ENCODE data around the gene RNPS1. TPM values are rescaled to one million over a fixed set of nuclear protein-coding genes. Genes with fewer than 3 reads are reported as not detected.

Gene RNPS1
- total and polyA plus RNA-seq, 2 donors (not counting 3 experiments of a cell fraction or from before 2014, with no cell fraction given): 206 to 209 TPM

DNA sequence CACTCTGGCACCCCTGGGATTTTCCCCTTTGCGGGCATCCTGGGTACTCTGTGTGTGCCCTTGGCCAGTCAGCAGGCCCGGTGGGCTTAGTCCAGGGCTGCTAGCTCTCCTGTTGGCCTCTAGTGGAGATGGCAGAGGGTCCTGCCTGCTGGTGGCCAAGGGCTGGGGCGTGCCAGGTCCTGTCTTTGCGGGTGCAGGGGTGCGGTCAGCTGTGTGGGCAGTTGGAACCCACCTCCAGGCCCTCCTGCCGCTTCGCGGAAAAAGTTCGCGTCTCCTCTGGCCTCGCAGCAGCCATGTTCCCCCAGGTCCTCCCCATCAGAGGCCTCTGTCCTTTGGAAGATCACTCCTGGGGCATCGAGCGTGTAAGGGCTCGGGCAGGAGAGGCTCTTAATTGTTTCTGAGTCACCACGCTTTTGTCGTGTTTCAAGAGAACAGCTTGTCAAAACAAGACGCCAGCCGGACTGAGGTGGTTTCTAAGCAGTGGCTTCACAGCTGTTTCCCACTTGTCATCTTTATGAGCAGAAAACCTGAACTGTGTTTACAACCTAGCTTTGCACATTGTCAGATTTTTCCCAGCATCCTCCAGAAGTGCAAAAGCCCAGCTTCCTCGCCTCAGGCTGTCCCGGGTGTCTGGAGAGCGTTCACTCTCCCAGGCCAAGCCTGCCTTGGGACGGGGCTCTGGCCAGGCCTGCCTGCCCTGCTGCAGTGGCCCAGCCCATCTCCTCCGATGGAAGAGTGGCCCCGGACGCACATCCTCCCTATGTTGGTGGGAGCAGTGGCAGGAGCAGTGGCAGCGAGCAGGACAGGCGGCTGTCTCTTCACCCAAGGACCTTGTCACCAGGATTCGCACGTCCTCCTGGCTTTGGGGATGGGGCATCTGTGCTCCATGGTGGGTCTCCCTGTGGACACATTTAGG lies 36.7 kb downstream of the RNPS1 start:
- Histone ChIP-seq H3K27ac (ENCODE audit: insufficient read depth, low read depth, low read length) (no peak overlapping the region), H3K9me1 (replicated peaks; ENCODE audit: control insufficient read depth, extremely low read depth, insufficient read depth, low read length) (no peaks in the 10 kb centered on the region), H3K4me1 (ENCODE audit: control insufficient read depth, extremely low read depth, insufficient read depth, low read length) (peaks cover under 1% of the 10 kb centered on the region), H3K4me2 (ENCODE audit: insufficient read depth, low read length) (no peak overlapping the region), H3K36me3 (ENCODE audit: control insufficient read depth in 2 of 2, extremely low read depth in 1 of 2, insufficient read depth in 2 of 2, low read length in 2 of 2) (peaks cover 9 to 50% of the 10 kb centered on the region in 2 experiments), H3K27me3 (ENCODE audit: control insufficient read depth in 2 of 2, insufficient read depth in 2 of 2, low read length in 2 of 2) (peaks cover 0 to 2% of the 10 kb centered on the region in 2 experiments), H3K9ac (replicated peaks; ENCODE audit: extremely low read depth, insufficient read depth, low read length) (no peak overlapping the region), H3K9me3 (replicated peaks; ENCODE audit: control insufficient read depth, insufficient read depth, low read length) (no peaks in the 10 kb centered on the region), H3K4me3 (replicated peaks in 1 of 3; ENCODE audit: insufficient read depth in 1 of 3, low read depth in 1 of 3, low read length in 3 of 3) (no peak overlapping the region), H4K20me1 (replicated peaks; ENCODE audit: control insufficient read depth, extremely low read depth, insufficient read depth, low read length) (no peaks in the 10 kb centered on the region), H3K79me2 (ENCODE audit: control insufficient read depth, insufficient read depth, low read length) (peaks cover 9% of the 10 kb centered on the region), H2AFZ (ENCODE audit: low read depth, low read length) (no peak overlapping the region)
- intact Hi-C loops (cut with micrococcal nuclease): no loop called here
- dilution Hi-C loops (cut with MboI; ENCODE audit: extremely low pct_ligation_motif_present, low sequenced_read_pairs): no loop called here
- ChIA-PET POLR2A (no interaction called here), CTCF (no interaction called here)
- TF ChIP-seq POLR2AphosphoS5 (IDR thresholded peaks at IDR 0.05; ENCODE audit: insufficient read depth, low read depth, low read length): no peak
- TF ChIP-seq JUN (IDR thresholded peaks at IDR 0.05; ENCODE audit: borderline replicate concordance, insufficient read depth, insufficient read length, low read depth): no peak
- TF ChIP-seq FOS (IDR thresholded peaks at IDR 0.05; ENCODE audit: borderline replicate concordance, insufficient read depth, low read length): no peak
- TF ChIP-seq POLR2A (IDR thresholded peaks at IDR 0.05; ENCODE audit: low read depth, low read length): no peak
- BruUV-seq (replicated peaks): no TSS peak
- no peak for FAIRE-seq
- DNase-seq (ENCODE audit: low read depth, low spot score): no peak

DNA sequence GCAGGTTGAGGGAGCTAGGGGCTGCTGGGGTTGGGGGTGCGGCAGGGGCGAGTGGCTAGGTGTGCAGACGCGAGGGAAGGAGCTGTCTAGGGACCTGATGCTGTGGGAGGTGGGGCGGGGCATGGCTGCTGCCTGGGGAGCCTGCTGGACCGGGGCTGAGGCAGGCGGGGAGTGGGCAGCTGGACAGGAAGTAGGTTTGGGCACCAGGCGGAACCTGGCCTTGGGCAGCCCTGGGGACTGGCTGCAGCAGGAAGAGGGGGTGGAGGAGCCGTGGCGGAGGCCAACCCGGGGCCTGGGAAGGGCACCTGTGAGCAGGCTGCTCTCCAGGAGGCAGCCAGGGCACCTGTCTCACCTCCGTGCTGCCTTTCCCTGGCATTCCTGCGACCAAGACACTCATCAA lies 37.5 kb downstream of the RNPS1 start:
- H4K20me1 ChIP-seq (replicated peaks; ENCODE audit: control insufficient read depth, extremely low read depth, insufficient read depth, low read length): no peaks in the 10 kb centered on the region
- no peak overlapping the region for H3K4me3 ChIP-seq (replicated peaks in 1 of 3; ENCODE audit: insufficient read depth in 1 of 3, low read depth in 1 of 3, low read length in 3 of 3)
- H3K4me1 ChIP-seq (ENCODE audit: control insufficient read depth, extremely low read depth, insufficient read depth, low read length): no peaks in the 10 kb centered on the region
- H3K27me3 ChIP-seq (ENCODE audit: control insufficient read depth in 2 of 2, insufficient read depth in 2 of 2, low read length in 2 of 2): no peaks in the 10 kb centered on the region
- no peaks in the 10 kb centered on the region for H3K9me3 ChIP-seq (replicated peaks; ENCODE audit: control insufficient read depth, insufficient read depth, low read length)
- dilution Hi-C loops (cut with MboI; ENCODE audit: extremely low pct_ligation_motif_present, low sequenced_read_pairs) (no loop called here), intact Hi-C loops (cut with micrococcal nuclease) (no loop called here)
- no peak overlapping the region for H3K9ac ChIP-seq (replicated peaks; ENCODE audit: extremely low read depth, insufficient read depth, low read length)
- H3K9me1 ChIP-seq (replicated peaks; ENCODE audit: control insufficient read depth, extremely low read depth, insufficient read depth, low read length): no peaks in the 10 kb centered on the region
- H3K4me2 ChIP-seq (ENCODE audit: insufficient read depth, low read length): no peak overlapping the region
- H3K36me3 ChIP-seq (ENCODE audit: control insufficient read depth in 2 of 2, extremely low read depth in 1 of 2, insufficient read depth in 2 of 2, low read length in 2 of 2): peaks cover 9 to 49% of the 10 kb centered on the region in 2 experiments
- no peak overlapping the region for H3K27ac ChIP-seq (ENCODE audit: insufficient read depth, low read depth, low read length)
- DNase-seq (ENCODE audit: low read depth, low spot score) (no peak), FAIRE-seq (no peak)
- peaks cover 18% of the 10 kb centered on the region for H3K79me2 ChIP-seq (ENCODE audit: control insufficient read depth, insufficient read depth, low read length)
- ChIA-PET POLR2A (no interaction called here), CTCF (no interaction called here)
- TF ChIP-seq, protein P1, sequence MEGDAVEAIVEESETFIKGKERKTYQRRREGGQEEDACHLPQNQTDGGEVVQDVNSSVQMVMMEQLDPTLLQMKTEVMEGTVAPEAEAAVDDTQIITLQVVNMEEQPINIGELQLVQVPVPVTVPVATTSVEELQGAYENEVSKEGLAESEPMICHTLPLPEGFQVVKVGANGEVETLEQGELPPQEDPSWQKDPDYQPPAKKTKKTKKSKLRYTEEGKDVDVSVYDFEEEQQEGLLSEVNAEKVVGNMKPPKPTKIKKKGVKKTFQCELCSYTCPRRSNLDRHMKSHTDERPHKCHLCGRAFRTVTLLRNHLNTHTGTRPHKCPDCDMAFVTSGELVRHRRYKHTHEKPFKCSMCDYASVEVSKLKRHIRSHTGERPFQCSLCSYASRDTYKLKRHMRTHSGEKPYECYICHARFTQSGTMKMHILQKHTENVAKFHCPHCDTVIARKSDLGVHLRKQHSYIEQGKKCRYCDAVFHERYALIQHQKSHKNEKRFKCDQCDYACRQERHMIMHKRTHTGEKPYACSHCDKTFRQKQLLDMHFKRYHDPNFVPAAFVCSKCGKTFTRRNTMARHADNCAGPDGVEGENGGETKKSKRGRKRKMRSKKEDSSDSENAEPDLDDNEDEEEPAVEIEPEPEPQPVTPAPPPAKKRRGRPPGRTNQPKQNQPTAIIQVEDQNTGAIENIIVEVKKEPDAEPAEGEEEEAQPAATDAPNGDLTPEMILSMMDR (IDR thresholded peaks at IDR 0.05; ENCODE audit: extremely low read depth in 1 of 2, insufficient read depth in 1 of 2, low read depth in 1 of 2, low read length in 2 of 2): no peak
- TF ChIP-seq JUN (IDR thresholded peaks at IDR 0.05; ENCODE audit: borderline replicate concordance, insufficient read depth, insufficient read length, low read depth): no peak
- TF ChIP-seq MYC (IDR thresholded peaks at IDR 0.05; ENCODE audit: low read depth, low read length): no peak
- no peak for TF ChIP-seq POLR2A (IDR thresholded peaks at IDR 0.05; ENCODE audit: low read depth, low read length)
- TF ChIP-seq, protein P2, sequence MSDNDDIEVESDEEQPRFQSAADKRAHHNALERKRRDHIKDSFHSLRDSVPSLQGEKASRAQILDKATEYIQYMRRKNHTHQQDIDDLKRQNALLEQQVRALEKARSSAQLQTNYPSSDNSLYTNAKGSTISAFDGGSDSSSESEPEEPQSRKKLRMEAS (IDR thresholded peaks at IDR 0.05; ENCODE audit: insufficient read depth, insufficient read length): no peak
- TF ChIP-seq FOS (IDR thresholded peaks at IDR 0.05; ENCODE audit: borderline replicate concordance, insufficient read depth, low read length): no peak
- TF ChIP-seq POLR2AphosphoS5 (IDR thresholded peaks at IDR 0.05; ENCODE audit: insufficient read depth, low read depth, low read length): no peak
- BruUV-seq (replicated peaks): no TSS peak
- H2AFZ ChIP-seq (ENCODE audit: low read depth, low read length): no peak overlapping the region

Measured in endothelial cell of umbilical vein (primary cell).